Breast epithelium (tissue), 3 donors: ENCODE data around the gene ZC3H13.

ENCODE experiments used
- CTCF ChIP-seq, 3 donors: fragments of 450-650 bp; IDR thresholded peaks; one replicate each; pipeline ENCODE4 v1.5.1; 2016 to 2017; ENCODE audit warnings: antibody characterized with exemption in 3 of 3, mild to moderate bottlenecking in 3 of 3, moderate library complexity in 3 of 3
- POLR2A ChIP-seq: fragments of 450-650 bp; IDR thresholded peaks from one replicate; pipeline ENCODE4 v1.6.1; 2016; ENCODE audit warnings: antibody characterized with exemption, mild to moderate bottlenecking, moderate library complexity

- no peak for TF ChIP-seq CTCF (IDR thresholded peaks at IDR 0.05)
- no peak for TF ChIP-seq POLR2A
These were observed 100.8 kb downstream of the ZC3H13 start for GRCh38 chr13:45951724-45952123.
